Fibroblast of pulmonary artery (primary cell): Measurements from ENCODE around the gene PHLPP1.
A peak's percentile ranks its signal among the peaks of the same experiment; 100 is the strongest.

Experiments
- DNase-seq: peaks from one replicate; pipeline ENCODE4 v3.0.0-alpha.2; 2010; ENCODE audit warnings: low read depth
- H3K4me3 ChIP-seq: replicated peaks from 2 replicates; pipeline ENCODE4 v1.5.1; 2011; ENCODE audit warnings: low read depth, mild to moderate bottlenecking, control low read depth, low read length, moderate library complexity
- CTCF ChIP-seq: IDR thresholded peaks from 2 replicates; pipeline ENCODE4 v1.5.1; 2011; ENCODE audit warnings: mild to moderate bottlenecking, control low read depth, low read length, inconsistent platforms; ENCODE audit errors: missing control alignments

PHLPP1 gene

GRCh38 chr18:62715436-62715758 lies at the start of gene PHLPP1:
PHLPP1 (plus strand) TSS chr18:62715541; CDS start chr18:62715684, 143 bp downstream.
- H3K4me3 ChIP-seq: peak within 1 kb of the TSS; percentile 66
- no peak for DNase-seq
- TF ChIP-seq CTCF: no peak

- no peak overlapping the region for H3K4me3 ChIP-seq
- no peak for TF ChIP-seq CTCF
- no peak for DNase-seq
These were observed 46.1 kb upstream of the PHLPP1 start for GRCh38 chr18:62669225-62669624.

GRCh38 chr18:62670573-62670972 lies 44.8 kb upstream of the PHLPP1 start:
- no peak overlapping the region for H3K4me3 ChIP-seq

GRCh38 chr18:62672600-62672999 lies 42.7 kb upstream of the PHLPP1 start:
- H3K4me3 ChIP-seq: no peak overlapping the region
- DNase-seq: no peak
- TF ChIP-seq CTCF: no peak

More at GRCh38 chr18:62670573-62670972, 44.8 kb upstream of the PHLPP1 start:
- DNase-seq: no peak
- no peak for TF ChIP-seq CTCF

- no peak overlapping the region for H3K4me3 ChIP-seq
- DNase-seq: no peak
- no peak for TF ChIP-seq CTCF
These were observed 36.4 kb upstream of the PHLPP1 start for GRCh38 chr18:62678847-62679485.

GRCh38 chr18:62682371-62682770 lies 33.0 kb upstream of the PHLPP1 start:
- DNase-seq: no peak
- TF ChIP-seq CTCF: no peak
- H3K4me3 ChIP-seq: no peak overlapping the region

- no peak overlapping the region for H3K4me3 ChIP-seq
- TF ChIP-seq CTCF: no peak
- no peak for DNase-seq
These were observed 31.4 kb upstream of the PHLPP1 start for GRCh38 chr18:62683935-62684334.
